ENCODE measurements around the gene PITPNM1. TPM values are rescaled to one million over a fixed set of nuclear protein-coding genes. Genes with fewer than 3 reads are reported as not detected.
A peak's percentile ranks its signal among the peaks of the same experiment; 100 is the strongest.

The PITPNM1 gene
- total and polyA plus RNA-seq, 2 of the 13 experiments (the other 11 are each of a cell fraction or from before 2014, with no cell fraction given) = 8.2 to 8.5 TPM

GRCh38 chr11:67505605-67506396, 638 bp upstream of the PITPNM1 start (continued):
- peak; percentile 72; the same call in 1 of the 2 replicates for TF ChIP-seq ARID4A (CRISPR knock-in tag; IDR thresholded peaks at IDR 0.05; ENCODE audit: borderline replicate concordance)
- TF ChIP-seq TFAP4 (IDR thresholded peaks at IDR 0.05; ENCODE audit: borderline replicate concordance, low read depth) = peak; percentile 30; the same call in 1 of the 2 replicates
- peak; percentile 63; the same call in 1 of the 2 replicates for TF ChIP-seq IRF2 (CRISPR knock-in tag; IDR thresholded peaks at IDR 0.05)
- TF ChIP-seq TAF15 (IDR thresholded peaks at IDR 0.05; ENCODE audit: low read depth, low read length, poor library complexity, severe bottlenecking) = no peak
- peak; percentile 79 to 84; a peak in 3 of 4 replicates for TF ChIP-seq HMGXB4 (CRISPR knock-in tag; IDR thresholded peaks at IDR 0.05; ENCODE audit: borderline replicate concordance in 1 of 2, low read depth in 1 of 2)
- TF ChIP-seq ARID5B (CRISPR knock-in tag; IDR thresholded peaks at IDR 0.05) = no peak
- TF ChIP-seq ZNF781 (CRISPR knock-in tag; IDR thresholded peaks at IDR 0.05; ENCODE audit: borderline replicate concordance, not compliant biosample characterization) = peak; percentile 47
- 0 out of 2 replicates have a peak, but pooled peaks have one; percentile 46 for TF ChIP-seq SRY (CRISPR knock-in tag; IDR thresholded peaks at IDR 0.05)
- TF ChIP-seq ZNF598 (CRISPR knock-in tag; IDR thresholded peaks at IDR 0.05; ENCODE audit: borderline replicate concordance) = 0 out of 2 replicates have a peak, but pooled peaks have one; percentile 58
- peak; percentile 47 for TF ChIP-seq AGO2 (optimal IDR thresholded peaks at IDR 0.05; ENCODE audit: low read depth, low read length)
- 0 out of 2 replicates have a peak, but pooled peaks have one; percentile 50 for TF ChIP-seq ZBTB42 (CRISPR knock-in tag; IDR thresholded peaks at IDR 0.05)
- TF ChIP-seq MYNN (CRISPR knock-in tag; IDR thresholded peaks at IDR 0.05; ENCODE audit: low read depth) = no peak
- peak; percentile 14; the same call in 1 of the 2 replicates for TF ChIP-seq TFDP1 (CRISPR knock-in tag; IDR thresholded peaks at IDR 0.05; ENCODE audit: borderline replicate concordance)
- TF ChIP-seq HDAC2 (CRISPR knock-in tag; IDR thresholded peaks at IDR 0.05) = 0 out of 2 replicates have a peak, but pooled peaks have one; percentile 6

Data from HepG2 (cell line).